ENCODE results near the gene CA5A. TPM values are rescaled to one million over a fixed set of nuclear protein-coding genes. Genes with fewer than 3 reads are reported as not detected.

CA5A gene
- total and polyA plus RNA-seq, 9 of the 15 experiments (the other 6 are each of a cell fraction or from before 2014, with no cell fraction given): not detected

DNA sequence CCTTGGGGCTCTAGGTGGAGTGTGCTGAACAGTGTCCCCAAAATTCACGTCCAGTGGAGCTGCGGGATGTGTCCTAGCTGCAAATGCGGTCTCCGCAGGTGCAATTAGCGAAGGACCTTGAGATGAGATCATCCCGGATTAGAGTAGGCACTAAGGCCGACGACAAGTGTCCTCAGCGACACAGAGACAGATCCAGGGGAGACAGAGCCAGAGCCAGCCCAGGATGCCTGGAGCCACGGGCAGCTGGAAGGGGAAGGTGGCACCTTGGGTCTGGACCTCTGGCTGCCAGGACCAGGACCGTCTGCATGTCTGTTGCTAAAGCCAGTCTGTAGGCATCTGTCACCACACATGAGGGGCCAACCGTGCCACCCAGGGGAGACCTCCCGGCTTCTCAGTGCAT is 91.5 kb downstream of the CA5A start:
- peaks cover 96% of the 10 kb centered on the region for H3K36me3 ChIP-seq (ENCODE audit: control insufficient read depth, insufficient read depth, low read length)

More for the DNA sequence above, 91.5 kb downstream of the CA5A start:
- no peaks in the 10 kb centered on the region for H3K27me3 ChIP-seq (ENCODE audit: control insufficient read depth in 2 of 2, insufficient read depth in 2 of 2, low read length in 2 of 2)
- H4K20me1 ChIP-seq (replicated peaks; ENCODE audit: control insufficient read depth, insufficient read depth, low read length): peaks cover 71% of the 10 kb centered on the region
- no peak for FAIRE-seq
- H3K4me1 ChIP-seq (replicated peaks in 1 of 2; ENCODE audit: control insufficient read depth in 2 of 2, insufficient read depth in 2 of 2, low read length in 2 of 2): peaks cover 0 to 62% of the 10 kb centered on the region in 2 experiments; a peak in 2 of 5 replicates
- POLR2A ChIA-PET: interaction anchor here (1.5 to 2.1 kb wide), 3 partner anchors 9 to 38 kb away, joined by 5 to 10 read pairs (median 9); no protein-coding TSS in a partner anchor
- no peaks in the 10 kb centered on the region for H3K9me3 ChIP-seq (replicated peaks; ENCODE audit: control insufficient read depth, insufficient read depth, low read depth, low read length)
- peaks cover 8% of the 10 kb centered on the region for H3K9me1 ChIP-seq (ENCODE audit: control insufficient read depth, insufficient read depth, low read length)
- no peak overlapping the region for H3K4me2 ChIP-seq (ENCODE audit: insufficient read depth, low read length)
- no peak for DNase-seq (ENCODE audit: extremely low read depth in 1 of 4, low spot score in 3 of 4)
- H2AFZ ChIP-seq (ENCODE audit: low read depth, low read length): no peak overlapping the region
- H3K9ac ChIP-seq (ENCODE audit: insufficient read depth in 1 of 2, low read depth in 2 of 2, low read length in 2 of 2): peak overlapping the region in 1 of 2 experiments; percentile 74; a peak in 2 of 4 replicates
- no TSS peak for BruUV-seq (replicated peaks)
- ATAC-seq: no peak
- CTCF ChIA-PET (ENCODE audit: low intra/inter-chr PET ratio): no interaction called here
- H3K27ac ChIP-seq (ENCODE audit: extremely low read depth, low read depth, low read length): no peak overlapping the region
- intact Hi-C loops (cut with micrococcal nuclease) (no loop called here), in situ Hi-C loops (cut with MboI) (no loop called here)
- peaks cover 74% of the 10 kb centered on the region for H3K79me2 ChIP-seq (ENCODE audit: control insufficient read depth, insufficient read depth, low read length)
- 96% methylated on average over 13 of the region's 13 CpGs for WGBS (ENCODE audit: insufficient coverage, low coverage, missing lambda C conversion rate)
- TF ChIP-seq, protein P1, sequence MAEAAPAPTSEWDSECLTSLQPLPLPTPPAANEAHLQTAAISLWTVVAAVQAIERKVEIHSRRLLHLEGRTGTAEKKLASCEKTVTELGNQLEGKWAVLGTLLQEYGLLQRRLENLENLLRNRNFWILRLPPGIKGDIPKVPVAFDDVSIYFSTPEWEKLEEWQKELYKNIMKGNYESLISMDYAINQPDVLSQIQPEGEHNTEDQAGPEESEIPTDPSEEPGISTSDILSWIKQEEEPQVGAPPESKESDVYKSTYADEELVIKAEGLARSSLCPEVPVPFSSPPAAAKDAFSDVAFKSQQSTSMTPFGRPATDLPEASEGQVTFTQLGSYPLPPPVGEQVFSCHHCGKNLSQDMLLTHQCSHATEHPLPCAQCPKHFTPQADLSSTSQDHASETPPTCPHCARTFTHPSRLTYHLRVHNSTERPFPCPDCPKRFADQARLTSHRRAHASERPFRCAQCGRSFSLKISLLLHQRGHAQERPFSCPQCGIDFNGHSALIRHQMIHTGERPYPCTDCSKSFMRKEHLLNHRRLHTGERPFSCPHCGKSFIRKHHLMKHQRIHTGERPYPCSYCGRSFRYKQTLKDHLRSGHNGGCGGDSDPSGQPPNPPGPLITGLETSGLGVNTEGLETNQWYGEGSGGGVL (CRISPR knock-in tag; IDR thresholded peaks at IDR 0.05): no peak
- peak; percentile 8 for TF ChIP-seq POLR2G (IDR thresholded peaks at IDR 0.05; ENCODE audit: low read depth, low read length)
- H3K4me3 ChIP-seq: no peak overlapping the region

All from K562 (cell line).